Panc1 (cell line): Measurements from ENCODE around the gene PIK3IP1. TPM values are rescaled to one million over a fixed set of nuclear protein-coding genes. Genes with fewer than 3 reads are reported as not detected.
A peak's percentile ranks its signal among the peaks of the same experiment; 100 is the strongest.

Source experiments
- ATAC-seq: fragments of 200-7000 bp; cut with Tn5 transposase; 2 replicates; pipeline ENCODE4 v1.9.1; 2020; ENCODE audit warnings: mild to moderate bottlenecking, moderate library complexity
- BruUV-seq: library from RNA; stranded (reverse); fragments of 400-500 nt; replicated peaks from 2 replicates; lab custom pipeline; 2021; lab: Mats Ljungman, UMichigan
- CTCF ChIA-PET: fragments of 300-600 bp; sonication (Branson Sonifier 250); formaldehyde crosslinking; loops from one replicate; lab custom pipeline; 2022; ENCODE audit warnings: antibody characterized with exemption; lab: Charles Lee
- POLR2A ChIA-PET: fragments of 300-600 bp; sonication (Branson Sonifier 250); formaldehyde crosslinking; loops from one replicate; lab custom pipeline; 2022; ENCODE audit warnings: antibody characterized with exemption; lab: Charles Lee
- DNase-seq: peaks from one replicate; pipeline ENCODE4 v3.0.0-alpha.2; 2010; ENCODE audit warnings: low read depth, low spot score
- H3K27ac ChIP-seq: 2 replicates; pipeline ENCODE4 v1.5.1; 2011; ENCODE audit warnings: mild to moderate bottlenecking, low read length, inconsistent platforms
- H3K27me3 ChIP-seq: fragments of 200-500 bp; sonication (Bioruptor generic); 2 replicates; pipeline ENCODE4 v1.6.0; 2014; ENCODE audit warnings: low read length, inconsistent platforms; ENCODE audit not compliant: control insufficient read depth, insufficient read depth
- H3K36me3 ChIP-seq: fragments of 200-500 bp; sonication (Bioruptor generic); 2 replicates; pipeline ENCODE4 v1.5.1; 2014; ENCODE audit warnings: inconsistent platforms, mild to moderate bottlenecking, low read length, moderate library complexity; ENCODE audit not compliant: control insufficient read depth, insufficient read depth
- H3K4me1 ChIP-seq: 2 replicates; pipeline ENCODE4 v1.5.1; 2011; ENCODE audit warnings: inconsistent platforms, mild to moderate bottlenecking, low read length, moderate library complexity; ENCODE audit not compliant: control insufficient read depth, insufficient read depth
- H3K4me3 ChIP-seq, 2 experiments: 2 replicates each; pipeline ENCODE4 v1.5.1; 2011 to 2012; ENCODE audit warnings: low read depth in 2 of 2, low read length in 2 of 2, mild to moderate bottlenecking in 2 of 2, inconsistent platforms in 1 of 2, moderate library complexity in 1 of 2
- H3K9me3 ChIP-seq: fragments of 200-500 bp; sonication (Bioruptor generic); 2 replicates; pipeline ENCODE4 v1.5.1; 2014; ENCODE audit warnings: low read depth, mild to moderate bottlenecking, inconsistent platforms, low read length, moderate library complexity; ENCODE audit not compliant: control insufficient read depth, insufficient read depth
- POLR2AphosphoS5 ChIP-seq: IDR thresholded peaks from 2 replicates; pipeline ENCODE4 v1.6.1; 2012; ENCODE audit warnings: mild to moderate bottlenecking, low read depth, low read length, moderate library complexity
- REST ChIP-seq, 2 experiments: IDR thresholded peaks; 2 replicates each; pipeline ENCODE4 v1.6.1; 2011 to 2012; ENCODE audit warnings: low read depth in 2 of 2, control low read depth in 1 of 2, low read length in 1 of 2, mild to moderate bottlenecking in 1 of 2, moderate library complexity in 1 of 2; ENCODE audit not compliant: insufficient read depth in 1 of 2
- SIN3A ChIP-seq: IDR thresholded peaks from 2 replicates; pipeline ENCODE4 v1.6.1; 2012; ENCODE audit warnings: low read depth, mild to moderate bottlenecking, low read length, moderate library complexity, borderline replicate concordance; ENCODE audit not compliant: insufficient read depth
- TCF7L2 ChIP-seq: IDR thresholded peaks from 2 replicates; pipeline ENCODE4 v1.6.1; 2011; ENCODE audit warnings: mild to moderate bottlenecking, low read depth, low read length, inconsistent platforms
- in situ Hi-C: cut with HindIII; loops from 2 replicates; pipeline ENCODE4 v1.10.0; 2016; ENCODE audit warnings: low sequenced_read_pairs, low pct_unique_long_range_greater_than_20kb
- intact Hi-C: fragments of 100-400 bp; cut with micrococcal nuclease; formaldehyde crosslinking; loops from one replicate; pipeline ENCODE4 v1.10.0; 2022; ENCODE audit not compliant: unreplicated experiment
- total RNA-seq: library from RNA; stranded (reverse); gene quantifications from one replicate; pipeline ENCODE4 v1.2.1, GENCODE V29; 2021; ENCODE audit not compliant: unreplicated experiment
- TF ChIP-seq, protein P1 (sequence below): fragments of 450-650 bp; IDR thresholded peaks from 2 replicates; pipeline ENCODE4 v1.5.1; 2017; ENCODE audit warnings: mild to moderate bottlenecking

Gene PIK3IP1
- total RNA-seq, 1 experiment from 2014 or later: 3.6 TPM

DNA sequence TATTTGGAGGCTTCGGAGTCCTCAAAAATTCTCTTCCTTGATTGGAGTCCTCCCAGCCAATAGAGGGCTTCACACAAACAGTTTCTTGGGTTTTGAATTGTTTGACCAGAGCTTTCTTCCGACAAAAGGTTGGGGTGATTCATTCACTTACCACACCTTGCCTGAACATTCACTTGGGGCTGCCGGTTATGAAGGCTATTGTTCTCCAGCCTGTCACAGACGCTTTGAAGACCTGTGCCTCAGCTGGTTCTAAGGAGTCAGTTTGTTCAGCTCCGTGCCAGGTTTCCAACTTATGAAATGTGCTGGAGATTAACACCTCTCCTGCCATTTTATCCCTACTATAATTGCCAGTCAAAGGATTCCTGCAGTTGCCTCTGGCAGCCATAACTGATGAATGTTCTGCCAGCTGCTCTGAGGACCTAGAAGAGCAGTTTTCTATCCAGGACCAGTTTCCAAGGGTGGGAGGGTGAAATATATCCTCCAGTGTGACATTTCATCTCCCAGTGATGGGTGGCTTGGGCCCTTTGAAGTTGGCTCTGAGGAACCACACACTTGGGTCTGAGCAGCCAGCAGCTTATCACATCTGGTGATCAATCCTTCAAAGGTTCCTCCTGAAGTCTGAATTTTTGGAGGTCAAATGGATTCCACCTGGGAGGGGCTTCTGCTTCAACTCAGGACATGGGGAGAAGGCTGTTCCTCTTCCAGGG is 48.8 kb downstream of the PIK3IP1 start:
- peaks cover 30% of the 10 kb centered on the region for H3K4me1 ChIP-seq
- TF ChIP-seq, protein P1, sequence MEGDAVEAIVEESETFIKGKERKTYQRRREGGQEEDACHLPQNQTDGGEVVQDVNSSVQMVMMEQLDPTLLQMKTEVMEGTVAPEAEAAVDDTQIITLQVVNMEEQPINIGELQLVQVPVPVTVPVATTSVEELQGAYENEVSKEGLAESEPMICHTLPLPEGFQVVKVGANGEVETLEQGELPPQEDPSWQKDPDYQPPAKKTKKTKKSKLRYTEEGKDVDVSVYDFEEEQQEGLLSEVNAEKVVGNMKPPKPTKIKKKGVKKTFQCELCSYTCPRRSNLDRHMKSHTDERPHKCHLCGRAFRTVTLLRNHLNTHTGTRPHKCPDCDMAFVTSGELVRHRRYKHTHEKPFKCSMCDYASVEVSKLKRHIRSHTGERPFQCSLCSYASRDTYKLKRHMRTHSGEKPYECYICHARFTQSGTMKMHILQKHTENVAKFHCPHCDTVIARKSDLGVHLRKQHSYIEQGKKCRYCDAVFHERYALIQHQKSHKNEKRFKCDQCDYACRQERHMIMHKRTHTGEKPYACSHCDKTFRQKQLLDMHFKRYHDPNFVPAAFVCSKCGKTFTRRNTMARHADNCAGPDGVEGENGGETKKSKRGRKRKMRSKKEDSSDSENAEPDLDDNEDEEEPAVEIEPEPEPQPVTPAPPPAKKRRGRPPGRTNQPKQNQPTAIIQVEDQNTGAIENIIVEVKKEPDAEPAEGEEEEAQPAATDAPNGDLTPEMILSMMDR: no peak
- peak; percentile 52 for TF ChIP-seq TCF7L2
- intact Hi-C loops: no loop called here
- ChIA-PET CTCF (interaction anchor here (0.6 kb wide), 1 partner anchor 13 kb away, joined by 5 read pairs; no protein-coding TSS in a partner anchor), POLR2A (interaction anchor here (1.2 kb wide), 2 partner anchors 10 to 47 kb away, joined by 3 read pairs; no protein-coding TSS in a partner anchor)
- ATAC-seq (peak; percentile 23; the same call in 1 of the 2 replicates), DNase-seq (no peak)
- no peaks in the 10 kb centered on the region for H3K36me3 ChIP-seq
- no peaks in the 10 kb centered on the region for H3K9me3 ChIP-seq
- no peak overlapping the region for H3K4me3 ChIP-seq
- peak overlapping the region; percentile 34; the same call in 1 of the 2 replicates for H3K27ac ChIP-seq
- no TSS peak for BruUV-seq
- no peaks in the 10 kb centered on the region for H3K27me3 ChIP-seq
- in situ Hi-C loops: no loop called here

- Histone ChIP-seq H3K27ac (peak overlapping the region; percentile 7; the same call in 1 of the 2 replicates), H3K4me3 (no peak overlapping the region), H3K27me3 (no peaks in the 10 kb centered on the region), H3K9me3 (no peaks in the 10 kb centered on the region), H3K4me1 (peaks cover 30% of the 10 kb centered on the region), H3K36me3 (no peaks in the 10 kb centered on the region)
- in situ Hi-C loops: no loop called here
- intact Hi-C loops: no loop called here
- no peak for ATAC-seq
- no peak for TF ChIP-seq REST (IDR thresholded peaks at IDR 0.05; ENCODE audit: insufficient read depth in 1 of 2, low read depth in 2 of 2, low read length in 1 of 2)
- no TSS peak for BruUV-seq
- POLR2A ChIA-PET: no interaction called here
- CTCF ChIA-PET: interaction anchor here (0.6 kb wide), 1 partner anchor 53 kb away, joined by 5 read pairs; no protein-coding TSS in a partner anchor
- DNase-seq: no peak
Measured at GRCh38 chr22:31241936-31242335, 50.4 kb downstream of the PIK3IP1 start.

DNA sequence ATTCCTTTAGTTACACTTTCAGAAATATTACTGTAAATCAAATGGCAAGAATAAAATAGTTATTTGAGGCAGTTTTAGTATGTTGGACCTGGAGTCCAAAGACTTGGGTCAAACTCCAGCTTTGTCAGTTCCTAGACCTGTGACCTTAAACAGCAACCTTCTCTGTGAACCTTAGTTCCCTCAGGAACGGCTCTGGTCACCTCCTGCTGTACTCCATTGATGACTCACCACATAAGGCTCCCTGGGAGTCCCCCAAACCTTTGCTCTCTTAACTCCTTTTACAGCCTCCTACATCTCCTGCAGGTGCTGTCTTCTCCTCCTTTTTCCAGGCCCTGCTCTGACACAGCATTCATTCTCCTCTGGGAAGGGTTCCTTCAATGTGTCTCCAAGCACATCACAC is 51.1 kb downstream of the PIK3IP1 start:
- no peaks in the 10 kb centered on the region for H3K36me3 ChIP-seq
- TF ChIP-seq REST (IDR thresholded peaks at IDR 0.05; ENCODE audit: insufficient read depth in 1 of 2, low read depth in 2 of 2, low read length in 1 of 2): no peak
- TF ChIP-seq POLR2AphosphoS5: no peak
- TF ChIP-seq, protein P1: no peak
- TF ChIP-seq SIN3A: no peak
- TF ChIP-seq TCF7L2: no peak
- DNase-seq (no peak), ATAC-seq (peak; percentile 70)
- in situ Hi-C loops (no loop called here), intact Hi-C loops (no loop called here)
- no peaks in the 10 kb centered on the region for H3K9me3 ChIP-seq
- H3K27me3 ChIP-seq: no peaks in the 10 kb centered on the region
- no TSS peak for BruUV-seq
- no peak overlapping the region for H3K27ac ChIP-seq
- H3K4me1 ChIP-seq: peaks cover 30% of the 10 kb centered on the region
- ChIA-PET POLR2A (no interaction called here), CTCF (interaction anchor here (0.6 kb wide), 1 partner anchor 52 kb away, joined by 5 read pairs; no protein-coding TSS in a partner anchor)
- no peak overlapping the region for H3K4me3 ChIP-seq
